Parathyroid adenoma (tissue), 2 donors: ENCODE results near the gene SMNDC1.
"Not testable (repeated sequence)": the region's sequence is repeated elsewhere in the genome, so short reads cannot be mapped to it uniquely, and the experiment has no call there.

Source experiments
- H2AFZ ChIP-seq: fragments of 300-600 bp; sonication (generic); one replicate; pipeline ENCODE4 v1.7.0; 2017; ENCODE audit warnings: antibody characterized with exemption, mild to moderate bottlenecking
- H3K27ac ChIP-seq: fragments of 300-600 bp; sonication (generic); one replicate; pipeline ENCODE4 v1.7.0; 2017
- H3K27me3 ChIP-seq: fragments of 300-600 bp; sonication (generic); one replicate; pipeline ENCODE4 v1.7.0; 2017; ENCODE audit warnings: low read length; ENCODE audit not compliant: control insufficient read depth, insufficient read depth
- H3K36me3 ChIP-seq: fragments of 300-600 bp; sonication (generic); one replicate; pipeline ENCODE4 v1.7.0; 2017; ENCODE audit warnings: low read length; ENCODE audit not compliant: control insufficient read depth, insufficient read depth
- H3K4me1 ChIP-seq: fragments of 300-600 bp; sonication (generic); one replicate; pipeline ENCODE4 v1.7.0; 2017; ENCODE audit warnings: control low read depth
- H3K4me2 ChIP-seq: fragments of 300-600 bp; sonication (generic); one replicate; pipeline ENCODE4 v1.7.0; 2017; ENCODE audit warnings: low read length
- H3K4me3 ChIP-seq: fragments of 300-600 bp; sonication (generic); one replicate; pipeline ENCODE4 v1.7.0; 2017; ENCODE audit warnings: low read depth, low read length
- H3K79me2 ChIP-seq: fragments of 300-600 bp; sonication (generic); one replicate; pipeline ENCODE4 v1.7.0; 2017; ENCODE audit warnings: control low read depth
- H3K9ac ChIP-seq: fragments of 300-600 bp; sonication (generic); one replicate; pipeline ENCODE4 v1.7.0; 2017; ENCODE audit warnings: mild to moderate bottlenecking
- H3K9me3 ChIP-seq: fragments of 300-600 bp; sonication (generic); one replicate; pipeline ENCODE4 v1.7.0; 2017; ENCODE audit warnings: low read length; ENCODE audit not compliant: control insufficient read depth
- TF ChIP-seq, protein P1 (sequence below): fragments of 300-600 bp; sonication (generic); IDR thresholded peaks from one replicate; pipeline ENCODE4 v1.7.0; 2017; ENCODE audit warnings: antibody characterized with exemption, mild to moderate bottlenecking
- donor health status: primary hyperparathyroidism.

The SMNDC1 gene

DNA sequence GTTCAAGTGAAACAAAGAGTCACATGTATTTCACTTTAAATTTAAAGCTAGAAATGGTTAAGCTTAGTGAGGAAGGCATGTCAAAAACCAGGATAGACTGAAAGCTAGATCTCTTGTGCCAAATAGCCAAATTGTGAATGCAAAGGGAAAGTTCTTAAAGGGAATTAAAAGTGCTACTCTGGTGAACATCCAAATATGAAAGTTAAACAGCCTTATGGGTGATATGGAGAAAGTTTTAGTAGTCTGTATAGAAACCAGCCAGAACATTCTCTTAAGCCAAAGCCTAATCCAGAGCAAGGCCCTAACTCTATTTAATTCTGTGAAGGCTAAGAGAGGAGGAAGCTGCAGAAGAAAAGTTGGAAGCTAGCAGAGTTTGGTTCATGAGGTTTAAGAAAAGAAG is 50.3 kb downstream of the SMNDC1 start:
- no peak overlapping the region for H3K4me3 ChIP-seq
- no peak overlapping the region for H3K27ac ChIP-seq
- H3K4me2 ChIP-seq, result no peak overlapping the region
- no peaks in the 10 kb centered on the region for H3K27me3 ChIP-seq
- H3K36me3 ChIP-seq, result no peaks in the 10 kb centered on the region
- TF ChIP-seq, protein P1, sequence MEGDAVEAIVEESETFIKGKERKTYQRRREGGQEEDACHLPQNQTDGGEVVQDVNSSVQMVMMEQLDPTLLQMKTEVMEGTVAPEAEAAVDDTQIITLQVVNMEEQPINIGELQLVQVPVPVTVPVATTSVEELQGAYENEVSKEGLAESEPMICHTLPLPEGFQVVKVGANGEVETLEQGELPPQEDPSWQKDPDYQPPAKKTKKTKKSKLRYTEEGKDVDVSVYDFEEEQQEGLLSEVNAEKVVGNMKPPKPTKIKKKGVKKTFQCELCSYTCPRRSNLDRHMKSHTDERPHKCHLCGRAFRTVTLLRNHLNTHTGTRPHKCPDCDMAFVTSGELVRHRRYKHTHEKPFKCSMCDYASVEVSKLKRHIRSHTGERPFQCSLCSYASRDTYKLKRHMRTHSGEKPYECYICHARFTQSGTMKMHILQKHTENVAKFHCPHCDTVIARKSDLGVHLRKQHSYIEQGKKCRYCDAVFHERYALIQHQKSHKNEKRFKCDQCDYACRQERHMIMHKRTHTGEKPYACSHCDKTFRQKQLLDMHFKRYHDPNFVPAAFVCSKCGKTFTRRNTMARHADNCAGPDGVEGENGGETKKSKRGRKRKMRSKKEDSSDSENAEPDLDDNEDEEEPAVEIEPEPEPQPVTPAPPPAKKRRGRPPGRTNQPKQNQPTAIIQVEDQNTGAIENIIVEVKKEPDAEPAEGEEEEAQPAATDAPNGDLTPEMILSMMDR, result no peak
- peaks cover 3% of the 10 kb centered on the region for H3K79me2 ChIP-seq
- H3K9me3 ChIP-seq, result no peaks in the 10 kb centered on the region
- peaks cover 3% of the 10 kb centered on the region for H3K4me1 ChIP-seq
- H2AFZ ChIP-seq, result no peak overlapping the region
- no peak overlapping the region for H3K9ac ChIP-seq

- Histone ChIP-seq H3K27ac (no peak overlapping the region), H3K4me2 (no peak overlapping the region), H3K27me3 (no peaks in the 10 kb centered on the region), H3K9ac (no peak overlapping the region), H3K4me3 (no peak overlapping the region), H3K9me3 (no peaks in the 10 kb centered on the region), H3K4me1 (peaks cover 3% of the 10 kb centered on the region), H3K36me3 (no peaks in the 10 kb centered on the region), H3K79me2 (peaks cover 5% of the 10 kb centered on the region), H2AFZ (no peak overlapping the region)
- TF ChIP-seq, protein P1, result no peak
These were observed 52.6 kb downstream of the SMNDC1 start for GRCh38 chr10:110252151-110252550.

GRCh38 chr10:110251392-110251791 is 53.3 kb downstream of the SMNDC1 start:
- not testable (repeated sequence) for H3K4me3 ChIP-seq, H3K4me1 ChIP-seq, H3K9me3 ChIP-seq, H3K9ac ChIP-seq, H3K27me3 ChIP-seq, H2AFZ ChIP-seq, H3K79me2 ChIP-seq, H3K36me3 ChIP-seq, H3K27ac ChIP-seq, H3K4me2 ChIP-seq

- H3K9me3 ChIP-seq, H3K4me3 ChIP-seq, H3K79me2 ChIP-seq, H3K4me1 ChIP-seq, H3K4me2 ChIP-seq, H3K27me3 ChIP-seq, H3K36me3 ChIP-seq, H3K27ac ChIP-seq, H2AFZ ChIP-seq, H3K9ac ChIP-seq: not testable (repeated sequence)
These were observed 55.2 kb downstream of the SMNDC1 start for GRCh38 chr10:110249489-110249888.

DNA sequence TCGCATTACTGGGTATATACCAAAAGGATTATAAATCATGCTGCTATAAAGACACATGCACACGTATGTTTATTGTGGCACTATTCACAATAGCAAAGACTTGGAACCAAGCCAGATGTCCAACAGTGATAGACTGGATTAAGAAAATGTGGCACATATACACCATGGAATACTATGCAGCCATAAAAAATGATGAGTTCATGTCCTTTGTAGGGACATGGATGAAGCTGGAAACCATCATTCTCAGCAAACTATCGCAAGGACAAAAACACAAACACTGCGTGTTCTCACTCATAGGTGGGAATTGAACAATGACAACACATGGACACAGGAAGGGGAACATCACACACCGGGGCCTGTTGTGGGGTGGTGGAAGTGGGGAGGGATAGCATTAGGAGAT is 56.9 kb downstream of the SMNDC1 start:
- not testable (repeated sequence) for H3K4me2 ChIP-seq, H3K9me3 ChIP-seq, H3K4me1 ChIP-seq

DNA sequence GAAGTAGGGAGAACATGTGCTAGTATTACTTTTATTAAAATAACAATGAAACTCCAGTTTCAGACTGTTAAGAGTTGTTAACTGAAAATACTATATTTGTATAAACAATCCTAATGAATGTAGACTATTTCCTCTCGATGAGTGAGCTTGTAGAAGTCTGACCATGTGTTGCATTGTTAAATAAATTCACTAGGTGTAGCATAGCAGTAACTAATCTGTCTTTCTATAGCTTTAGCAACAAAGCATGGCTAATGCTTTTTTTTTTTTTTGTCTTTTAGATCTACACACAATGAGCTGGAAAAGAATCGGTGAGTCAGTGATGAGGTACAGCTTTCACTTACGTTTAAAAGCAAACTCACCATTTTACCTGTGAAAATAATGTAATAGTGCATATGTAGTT is 60.2 kb downstream of the SMNDC1 start:
- TF ChIP-seq, protein P1, result no peak
- Histone ChIP-seq H3K9ac (no peak overlapping the region), H3K79me2 (peaks cover 4% of the 10 kb centered on the region), H3K27ac (no peak overlapping the region), H3K4me1 (no peaks in the 10 kb centered on the region), H2AFZ (no peak overlapping the region), H3K27me3 (no peaks in the 10 kb centered on the region), H3K9me3 (no peaks in the 10 kb centered on the region), H3K4me2 (no peak overlapping the region), H3K4me3 (no peak overlapping the region), H3K36me3 (no peaks in the 10 kb centered on the region)

More for the DNA sequence above, 56.9 kb downstream of the SMNDC1 start:
- not testable (repeated sequence) for H3K27me3 ChIP-seq, H3K4me3 ChIP-seq, H2AFZ ChIP-seq, H3K36me3 ChIP-seq, H3K27ac ChIP-seq, H3K79me2 ChIP-seq, H3K9ac ChIP-seq
